Aorta (tissue), 5 donors: ENCODE data around the gene COBL. TPM values are rescaled to one million over a fixed set of nuclear protein-coding genes. Genes with fewer than 3 reads are reported as not detected.
"Not testable (repeated sequence)": the region's sequence is repeated elsewhere in the genome, so short reads cannot be mapped to it uniquely, and the experiment has no call there.

Source experiments
- ATAC-seq: fragments of 200-7000 bp; cut with Tn5 transposase; one replicate; pipeline ENCODE4 v1.9.1; 2022; ENCODE audit warnings: moderate library complexity; ENCODE audit not compliant: low FRiP score
- DNase-seq, 2 donors: peaks; one replicate each; pipeline ENCODE4 v3.0.0-alpha.2; 2020
- H3K27ac ChIP-seq, 2 donors: one replicate each; pipeline ENCODE4 v1.5.1; 2013; ENCODE audit warnings: low read length in 2 of 2, mild to moderate bottlenecking in 2 of 2, moderate library complexity in 2 of 2, control low read depth in 1 of 2, inconsistent platforms in 1 of 2, low read depth in 1 of 2
- H3K27me3 ChIP-seq, 2 donors: one replicate each; pipeline ENCODE4 v1.6.1; 2013; ENCODE audit warnings: control low read depth in 1 of 2, low read length in 1 of 2, mild to moderate bottlenecking in 1 of 2, moderate library complexity in 1 of 2; ENCODE audit not compliant: insufficient read depth in 2 of 2, control insufficient read depth in 1 of 2
- H3K36me3 ChIP-seq, 2 donors: one replicate each; pipeline ENCODE4 v1.6.1; 2013; ENCODE audit warnings: control low read depth in 1 of 2, low read length in 1 of 2, mild to moderate bottlenecking in 1 of 2; ENCODE audit not compliant: insufficient read depth in 2 of 2, control insufficient read depth in 1 of 2
- H3K4me1 ChIP-seq, 2 donors: one replicate each; pipeline ENCODE4 v1.6.1; 2013; ENCODE audit warnings: low read length in 2 of 2, control low read depth in 1 of 2, mild to moderate bottlenecking in 1 of 2, moderate library complexity in 1 of 2; ENCODE audit not compliant: insufficient read depth in 2 of 2, control insufficient read depth in 1 of 2
- H3K4me3 ChIP-seq, 2 donors: one replicate each; pipeline ENCODE4 v1.5.1; 2013; ENCODE audit warnings: low read length in 2 of 2, control low read depth in 1 of 2, mild to moderate bottlenecking in 1 of 2
- H3K9me3 ChIP-seq: one replicate; pipeline ENCODE4 v1.6.1; 2013; ENCODE audit warnings: mild to moderate bottlenecking, low read length; ENCODE audit not compliant: control insufficient read depth
- WGBS, 2 donors: extraction: QIAGEN DNeasy Blood & Tissue Kit; methylation state at CpG; one replicate each; pipeline ENCODE4 v1.1.7; 2013; 5-methylcytosine and 5-hydroxymethylcytosine counted together
- intact Hi-C, 2 donors: fragments of 100-400 bp; cut with DNase I; formaldehyde crosslinking; loops; one replicate each; pipeline versions ENCODE4 v1.14.2 to v1.15.0; 2022
- polyA plus RNA-seq, 2 donors: library from polyadenylated mRNA; stranded (reverse); fragments of 200-250 nt; gene quantifications; one replicate each; pipeline ENCODE4 v1.2.3, GENCODE V29; 2013
- total RNA-seq, 2 donors: library from RNA; stranded (reverse); fragmentation: NEBNext Ultra II Directional; extraction: Animal tissue kit (Norgen Biotek cat#: 25700); gene quantifications; one replicate each; pipeline ENCODE4 v1.2.1, GENCODE V29; 2021
- donor health status: healthy with polysubstance abuse.
- donor health status: Bipolar disorder and iron deficiency.
- donor health status: DM: no; HTN: no; CAD: no.
- donor health status: DM: no; HTN: no; CAD: no.
- donor health status: DM: yes; HTN: yes; CAD: no.

COBL gene
- total and polyA plus RNA-seq, 4 donors, result 0.31 to 5.3 (median 1.1) TPM

DNA sequence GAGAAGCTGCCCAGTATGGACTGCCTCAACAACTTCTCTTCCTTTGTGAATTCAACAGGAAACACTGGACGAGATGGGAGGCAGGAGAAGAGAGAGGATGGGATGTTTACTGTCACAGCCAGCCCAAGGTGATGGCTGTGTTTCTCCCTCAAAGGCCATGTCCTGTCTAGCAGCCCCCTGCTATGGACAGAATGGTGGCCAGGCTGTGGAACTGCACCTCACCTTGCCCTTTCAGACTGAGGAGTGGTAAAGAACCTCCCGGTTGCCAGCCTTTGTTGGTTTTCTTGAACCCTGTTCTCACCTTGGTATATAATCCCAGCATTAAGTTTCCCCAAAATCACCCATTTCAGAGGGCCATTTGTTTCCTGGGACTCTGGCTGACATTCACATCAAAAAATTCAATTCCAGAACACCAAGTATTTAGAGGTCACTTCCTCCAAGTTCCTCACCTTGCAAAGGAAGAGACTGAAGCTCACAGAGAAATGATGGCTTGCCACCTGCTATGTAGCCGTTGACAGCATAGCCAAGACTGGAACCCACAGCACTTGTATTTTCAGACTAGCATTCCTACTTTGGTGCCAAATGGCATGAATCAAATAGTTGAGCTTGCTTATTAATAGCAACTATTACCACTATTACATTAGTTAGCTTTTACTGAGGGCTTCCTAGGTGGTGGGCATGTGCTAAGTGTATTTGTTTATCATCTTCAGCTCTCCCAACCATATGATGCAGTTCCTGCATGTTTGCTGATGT, 309.9 kb downstream of the COBL start:
- 61 to 63% methylated on average over 3 of the region's 3 CpGs for WGBS, 2 donors
- DNase-seq (no peak), ATAC-seq (no peak)
- H3K4me1 ChIP-seq, result no peaks in the 10 kb centered on the region
- no peaks in the 10 kb centered on the region for H3K36me3 ChIP-seq
- no peak overlapping the region for H3K4me3 ChIP-seq
- H3K27me3 ChIP-seq, result no peaks in the 10 kb centered on the region
- no peaks in the 10 kb centered on the region for H3K9me3 ChIP-seq
- H3K27ac ChIP-seq, result no peak overlapping the region
- intact Hi-C loops, result no loop called here

DNA sequence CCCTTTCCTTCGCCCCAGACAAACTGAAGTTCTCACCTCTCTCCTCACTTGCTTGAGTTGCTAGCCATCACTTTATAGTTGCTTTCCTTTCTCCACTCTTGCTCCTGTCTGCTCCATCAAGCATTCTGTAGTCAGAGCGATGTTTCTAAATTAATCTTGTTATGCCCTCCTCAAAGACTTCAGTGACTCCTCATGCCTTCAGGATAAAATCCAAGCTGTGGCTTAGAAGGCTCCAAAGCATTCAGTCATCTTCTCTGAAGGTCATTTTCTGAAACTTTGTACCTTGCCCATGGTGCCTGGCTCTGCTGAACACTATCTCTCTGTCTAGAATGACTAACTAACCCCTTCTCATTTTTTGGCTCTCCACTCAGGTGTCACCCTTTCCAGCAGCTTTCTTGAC, 311.5 kb downstream of the COBL start:
- intact Hi-C loops, result no loop called here
- Histone ChIP-seq H3K4me3 (no peak overlapping the region), H3K36me3 (no peaks in the 10 kb centered on the region), H3K9me3 (peaks cover 3% of the 10 kb centered on the region), H3K4me1 (no peaks in the 10 kb centered on the region), H3K27me3 (no peaks in the 10 kb centered on the region), H3K27ac (no peak overlapping the region)
- DNase-seq, result no peak
- ATAC-seq, result no peak
- WGBS, 2 donors, result 85 to 88% methylated on average over 2 of the region's 2 CpGs

DNA sequence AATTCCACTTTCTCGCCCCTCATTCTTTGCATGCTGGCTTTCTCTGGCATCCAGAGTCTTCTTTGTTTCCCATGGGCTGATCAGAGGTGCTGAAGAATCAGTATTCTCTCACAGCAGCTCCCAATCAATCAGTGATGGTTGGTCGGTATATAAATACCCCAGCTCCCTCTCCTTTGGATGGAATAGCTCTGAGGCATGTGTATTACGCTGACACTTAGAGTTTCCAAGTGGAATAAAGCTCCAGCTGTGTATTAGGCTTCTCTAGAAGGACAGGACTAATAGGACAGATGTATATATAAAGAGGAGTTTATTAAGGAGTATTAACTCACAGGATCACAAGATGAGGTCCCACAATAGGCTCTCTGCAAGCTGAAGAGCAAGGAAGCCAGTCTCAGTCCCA, 315.7 kb downstream of the COBL start:
- H3K36me3 ChIP-seq, result no peaks in the 10 kb centered on the region
- 56 to 59% methylated on average over 3 of the region's 3 CpGs for WGBS, 2 donors
- DNase-seq (no peak), ATAC-seq (no peak)
- no peaks in the 10 kb centered on the region for H3K27me3 ChIP-seq
- H3K9me3 ChIP-seq, result peaks cover 6% of the 10 kb centered on the region
- H3K27ac ChIP-seq, result no peak overlapping the region
- intact Hi-C loops, result no loop called here
- no peak overlapping the region for H3K4me3 ChIP-seq
- H3K4me1 ChIP-seq, result no peaks in the 10 kb centered on the region

DNA sequence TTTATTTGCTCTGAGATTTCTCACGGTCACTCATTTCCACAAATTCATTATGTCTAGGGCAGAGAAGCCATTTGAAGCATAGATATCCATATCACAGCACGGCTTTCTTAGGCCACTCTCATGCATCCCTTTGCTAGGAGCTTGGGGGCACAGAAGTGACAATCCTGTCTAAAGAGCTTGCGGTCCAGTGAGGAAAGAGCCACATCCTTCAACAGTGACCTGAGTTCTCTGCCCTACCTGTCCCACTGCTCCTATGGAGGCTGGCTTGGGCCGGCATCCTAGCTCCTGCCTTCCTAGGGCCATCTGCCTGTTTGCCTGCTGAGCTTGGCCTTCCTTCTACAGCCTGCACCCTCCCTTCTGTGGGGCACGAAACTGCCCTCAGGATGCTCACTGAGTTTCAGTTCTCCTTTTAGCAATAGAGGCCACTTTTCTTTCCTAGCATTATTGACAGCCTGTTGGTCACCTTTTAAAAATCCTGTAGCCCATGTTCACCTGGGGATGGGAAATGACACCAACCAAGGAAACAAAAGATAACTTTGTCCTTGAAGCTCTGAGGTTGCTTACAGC, 321.8 kb downstream of the COBL start:
- no peaks in the 10 kb centered on the region for H3K36me3 ChIP-seq
- H3K4me3 ChIP-seq, result no peak overlapping the region
- intact Hi-C loops, result no loop called here
- no peaks in the 10 kb centered on the region for H3K27me3 ChIP-seq
- H3K27ac ChIP-seq, result no peak overlapping the region
- ATAC-seq (no peak), DNase-seq (no peak)
- WGBS, 2 donors, result 87 to 93% methylated on average over 5 of the region's 5 CpGs
- peaks cover 2% of the 10 kb centered on the region for H3K9me3 ChIP-seq
- H3K4me1 ChIP-seq, result no peaks in the 10 kb centered on the region

DNA sequence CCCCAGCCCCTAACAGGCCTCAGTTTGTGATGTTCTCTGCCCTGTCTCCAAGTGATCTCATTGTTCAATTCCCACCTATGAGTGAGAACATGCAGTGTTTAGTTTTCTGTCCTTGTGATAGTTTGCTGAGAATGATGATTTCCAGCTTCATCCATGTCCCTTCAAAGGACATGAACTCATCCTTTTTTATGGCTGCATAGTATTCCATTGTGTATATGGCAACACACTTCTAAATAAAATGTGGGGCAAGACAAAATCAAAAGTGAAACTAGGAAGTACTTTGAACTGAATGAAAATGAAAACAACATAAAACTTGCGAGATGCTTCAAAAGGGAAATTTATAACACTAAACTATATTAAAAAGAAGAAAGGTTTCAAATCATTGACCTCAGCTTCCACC, 326.4 kb downstream of the COBL start:
- DNase-seq, intact Hi-C loops: not testable (repeated sequence)

DNA sequence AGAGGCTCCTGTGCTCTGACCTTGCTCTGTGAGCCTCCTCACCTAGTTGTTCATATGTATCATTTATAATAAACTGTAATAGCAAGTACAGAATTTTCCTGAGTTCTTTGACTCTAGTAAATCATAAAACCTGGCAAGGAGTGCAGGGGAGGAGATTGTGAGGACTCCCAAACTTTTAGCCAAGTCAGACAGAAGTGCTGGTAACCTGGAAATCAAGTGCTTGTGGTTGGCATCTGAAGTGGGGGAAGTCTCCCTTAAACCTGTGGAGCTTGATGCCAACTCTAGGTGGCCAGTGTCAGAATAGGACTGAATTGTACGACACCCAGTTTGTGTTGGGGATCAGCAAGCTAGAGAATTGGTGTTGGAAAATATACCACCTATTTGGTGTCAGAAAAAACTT, 327.6 kb downstream of the COBL start:
- ATAC-seq (no peak), DNase-seq (no peak)
- 86 to 94% methylated on average over 1 of the region's 1 CpG for WGBS, 2 donors
- no peak overlapping the region for H3K27ac ChIP-seq
- H3K36me3 ChIP-seq, result no peaks in the 10 kb centered on the region
- no peak overlapping the region for H3K4me3 ChIP-seq
- no peaks in the 10 kb centered on the region for H3K9me3 ChIP-seq
- no peaks in the 10 kb centered on the region for H3K27me3 ChIP-seq
- H3K4me1 ChIP-seq, result no peaks in the 10 kb centered on the region
- intact Hi-C loops, result no loop called here

More for the DNA sequence above, 326.4 kb downstream of the COBL start:
- H3K36me3 ChIP-seq, H3K4me3 ChIP-seq, H3K27me3 ChIP-seq, ATAC-seq, H3K9me3 ChIP-seq, H3K27ac ChIP-seq, H3K4me1 ChIP-seq: not testable (repeated sequence)
- 91 to 100% methylated on average over 1 of the region's 1 CpG for WGBS, 2 donors

DNA sequence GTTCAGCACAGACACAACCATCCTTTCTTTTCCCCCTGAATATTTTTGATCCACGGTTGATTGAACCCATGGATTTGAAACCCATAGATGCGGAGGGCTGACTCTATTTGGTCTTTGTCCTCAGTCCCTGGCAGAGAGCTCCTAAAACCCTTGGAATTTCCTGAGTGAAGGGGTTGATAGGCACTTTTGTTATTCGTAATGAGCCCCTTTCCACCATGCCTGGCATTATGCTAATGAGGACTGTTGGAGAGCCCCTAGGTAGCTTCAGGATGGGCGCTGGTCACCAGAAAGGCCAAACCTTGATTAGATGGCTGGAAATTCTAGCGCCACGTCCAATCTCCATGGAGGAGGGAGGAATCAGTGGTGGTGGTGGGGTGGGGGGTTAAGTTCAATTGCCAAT, 328.1 kb downstream of the COBL start:
- Histone ChIP-seq H3K36me3 (no peaks in the 10 kb centered on the region), H3K4me3 (no peak overlapping the region), H3K27ac (no peak overlapping the region), H3K27me3 (no peaks in the 10 kb centered on the region), H3K4me1 (no peaks in the 10 kb centered on the region), H3K9me3 (no peaks in the 10 kb centered on the region)
- intact Hi-C loops, result no loop called here
- ATAC-seq, result no peak
- no peak for DNase-seq
- WGBS, 2 donors, result 85 to 88% methylated on average over 6 of the region's 6 CpGs

DNA sequence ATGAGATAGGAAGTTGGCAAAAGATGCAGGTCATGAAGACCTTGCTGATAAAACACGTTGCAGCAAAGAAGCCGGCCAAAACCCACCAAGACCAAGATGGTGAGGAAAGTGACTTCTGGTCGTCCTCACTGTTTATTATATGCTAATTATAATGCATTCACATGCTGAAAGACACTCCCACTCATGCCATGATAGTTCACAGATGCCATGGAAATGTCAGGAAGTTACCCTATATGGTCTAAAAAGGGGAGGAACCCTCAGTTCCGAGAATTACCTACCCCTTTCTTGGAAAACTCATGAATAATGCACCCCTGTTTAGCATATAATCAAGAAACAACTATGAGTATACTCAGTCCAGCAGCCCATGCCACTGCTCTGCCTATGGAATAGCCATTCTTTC, 331.5 kb downstream of the COBL start:
- no peak for DNase-seq
- intact Hi-C loops, result no loop called here
- WGBS, 2 donors, result 58 to 60% methylated on average over 4 of the region's 4 CpGs

DNA sequence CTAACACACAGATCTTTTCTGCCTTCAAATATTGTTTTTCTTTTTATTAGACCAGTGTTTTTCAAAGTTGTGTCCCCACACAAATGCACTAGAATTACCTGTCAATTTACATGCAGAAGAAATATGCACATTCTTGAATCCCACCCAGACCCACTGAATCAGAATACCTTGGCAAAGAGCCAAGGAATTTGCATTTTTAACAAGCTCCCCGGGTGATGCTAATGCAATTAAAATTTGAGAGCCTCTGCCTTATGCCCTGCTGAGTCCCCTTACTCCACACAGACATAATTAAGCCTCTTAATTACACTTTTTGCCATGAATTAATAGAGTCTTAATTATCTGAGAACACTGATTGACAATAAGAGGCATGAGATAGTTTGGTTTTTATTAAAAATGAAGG, 332.8 kb downstream of the COBL start:
- no peak overlapping the region for H3K4me3 ChIP-seq
- H3K27ac ChIP-seq, result no peak overlapping the region
- no peaks in the 10 kb centered on the region for H3K36me3 ChIP-seq
- intact Hi-C loops, result no loop called here
- H3K27me3 ChIP-seq, result no peaks in the 10 kb centered on the region
- H3K9me3 ChIP-seq, result no peaks in the 10 kb centered on the region
- H3K4me1 ChIP-seq, result no peaks in the 10 kb centered on the region
- ATAC-seq, result no peak
- no peak for DNase-seq
- WGBS, 2 donors, result 6 to 26% methylated on average over 1 of the region's 1 CpG

More for the DNA sequence above, 331.5 kb downstream of the COBL start:
- Histone ChIP-seq H3K36me3 (no peaks in the 10 kb centered on the region), H3K27ac (no peak overlapping the region), H3K9me3 (no peaks in the 10 kb centered on the region), H3K4me1 (no peaks in the 10 kb centered on the region), H3K27me3 (no peaks in the 10 kb centered on the region), H3K4me3 (no peak overlapping the region)
- ATAC-seq, result no peak
